Stimulated activated CD8-positive, alpha-beta memory T cell treated with anti-CD3 and anti-CD28 coated beads, Interleukin-7, amount 100 ng/mL, for 4 hours (primary cell): Measurements from ENCODE around the gene CHKB.

Source experiments
- DNase-seq, 2 donors: peaks; one replicate each; pipeline ENCODE4 v3.0.0-alpha.2; 2020; ENCODE audit warnings: low read depth in 2 of 2

CHKB gene

DNA sequence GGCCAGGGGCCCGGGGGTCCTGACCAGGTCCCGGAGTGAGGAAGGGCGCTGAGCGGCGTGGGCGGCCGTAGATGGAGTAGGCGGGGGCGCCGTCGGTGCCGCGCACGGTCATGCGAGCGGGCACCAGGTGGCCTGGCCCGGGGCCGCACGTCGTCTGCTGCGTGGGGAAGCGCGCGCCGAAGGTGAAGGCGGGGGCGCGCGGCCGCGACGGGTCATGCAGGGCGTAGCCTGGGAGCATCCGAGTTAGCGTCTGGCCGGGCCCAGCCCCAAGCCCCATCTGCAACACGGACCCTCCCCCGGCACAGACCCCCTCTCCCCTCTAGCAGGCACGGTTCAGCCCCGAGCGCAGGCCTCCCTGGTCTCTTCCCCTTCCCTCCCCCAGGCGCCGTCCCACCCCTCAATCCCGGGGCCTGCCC, 51.1 kb downstream of the CHKB start:
- peak; percentile 56 to 68 for DNase-seq

DNA sequence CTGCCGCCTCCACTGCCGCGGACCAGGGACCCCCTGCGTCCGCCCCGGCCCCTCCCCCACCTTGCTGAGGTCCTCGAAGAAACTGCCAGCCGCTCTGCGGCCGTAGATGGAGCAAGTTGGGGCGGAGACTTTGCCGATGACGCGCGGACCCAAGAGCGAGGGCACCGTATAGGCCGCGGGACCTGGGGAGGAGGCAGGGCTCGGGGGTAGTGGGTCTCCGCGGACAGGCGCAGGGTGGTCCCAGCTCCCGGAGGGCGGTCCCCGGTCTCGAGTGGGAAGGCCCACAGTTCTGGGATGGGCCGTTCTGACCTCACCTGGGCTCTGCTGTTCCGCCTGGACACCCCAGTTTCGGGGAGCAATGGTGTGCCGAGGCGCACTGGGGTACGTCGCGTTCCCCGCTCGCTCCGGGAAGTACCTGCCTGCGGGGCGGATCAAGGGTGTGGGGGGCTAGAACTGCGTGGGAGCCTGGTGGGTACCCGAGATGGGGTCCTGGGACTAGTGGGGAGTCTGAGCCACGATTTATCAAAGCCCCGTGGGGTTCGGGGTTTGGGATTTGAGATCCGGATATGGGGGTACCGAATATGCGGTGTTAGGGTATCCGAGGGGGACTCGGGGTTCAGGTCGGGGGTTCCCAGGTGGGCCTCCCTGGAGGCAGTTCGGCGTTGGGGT, 51.6 kb downstream of the CHKB start:
- DNase-seq = peak; percentile 74 to 79

- DNase-seq = no peak
These were observed 52.1 kb downstream of the CHKB start for GRCh38 chr22:50530580-50530876.

DNA sequence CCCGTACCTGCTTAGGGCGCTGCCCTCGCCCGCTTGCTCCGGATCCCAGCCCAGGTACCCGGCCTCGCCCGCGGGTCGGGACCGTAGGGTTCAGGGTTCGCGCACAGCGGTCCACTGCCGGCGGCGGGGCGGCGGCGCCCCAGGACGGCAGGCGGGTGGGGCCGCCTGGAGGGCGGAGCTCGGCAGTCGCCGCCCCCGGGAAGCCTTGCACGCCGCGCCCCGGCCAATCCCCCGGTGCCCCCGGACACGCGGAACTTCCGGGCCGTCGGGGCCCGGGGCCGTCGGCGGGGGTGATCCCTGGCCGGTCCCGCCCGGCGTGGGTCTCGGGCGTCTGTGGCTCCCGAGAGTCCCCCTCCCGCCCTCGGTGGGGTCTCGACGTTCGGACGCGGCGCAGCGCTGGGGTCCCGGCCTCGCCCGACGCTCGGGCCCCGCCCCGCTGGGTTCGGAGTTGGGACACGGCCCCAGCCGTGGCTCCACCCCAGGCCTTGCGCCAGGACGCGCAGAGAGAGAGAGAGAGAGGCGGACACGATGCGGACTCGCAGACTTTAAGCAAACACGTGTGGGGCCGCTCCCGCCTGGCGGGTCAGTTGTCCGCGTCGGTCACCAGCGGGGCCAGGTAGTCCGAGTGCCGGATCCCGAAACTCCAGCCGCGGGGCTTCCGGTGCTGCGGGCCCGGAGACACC, 52.6 kb downstream of the CHKB start, which contains the start of gene TYMP:
Gene TYMP, minus strand, starts transcription at position 116 of the 683 bp plus-strand sequence. CDS start 303 bp downstream, outside the sequence.
- DNase-seq = peak; percentile 39 to 70

DNA sequence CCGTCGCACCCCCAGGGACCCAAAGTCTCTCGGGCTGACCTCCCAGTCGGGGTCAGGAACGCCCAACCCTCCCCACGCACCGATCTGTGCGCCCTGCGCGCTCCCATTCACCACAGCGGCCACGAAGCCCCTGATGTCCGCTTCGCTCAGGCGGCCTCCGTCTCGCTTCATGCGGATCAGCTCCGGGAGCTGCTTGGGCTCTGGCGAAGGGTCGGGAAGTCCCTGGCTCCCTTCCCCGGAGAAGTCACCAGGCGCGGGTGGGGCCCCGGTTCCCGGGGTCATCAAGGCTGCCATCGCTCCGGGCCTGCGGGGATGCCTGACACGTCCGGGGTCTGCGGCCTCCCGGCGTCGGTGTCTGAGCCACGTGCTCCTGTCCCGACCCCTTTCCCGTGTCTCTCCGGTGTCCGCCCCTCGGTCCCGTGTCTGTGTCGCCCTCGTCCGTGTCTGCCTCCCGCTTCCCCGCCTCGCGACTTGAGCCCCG, 53.2 kb downstream of the CHKB start:
- DNase-seq = no peak
